HepG2 (cell line): Measurements from ENCODE around the gene BRD2. TPM values are rescaled to one million over a fixed set of nuclear protein-coding genes. Genes with fewer than 3 reads are reported as not detected.
A peak's percentile ranks its signal among the peaks of the same experiment; 100 is the strongest.

Experiments
- ATAC-seq: fragments of 200-7000 bp; cut with Tn5 transposase; 3 replicates; pipeline ENCODE4 v1.9.1; 2020; ENCODE audit warnings: mild to moderate bottlenecking, moderate library complexity
- BruUV-seq: library from RNA; stranded (reverse); fragments of 400-500 nt; replicated peaks from 2 replicates; lab custom pipeline; 2021; lab: Mats Ljungman, UMichigan
- CTCF ChIA-PET: fragments of 300-600 bp; formaldehyde crosslinking; extraction: SDS; loops from one replicate; lab custom pipeline; 2021; ENCODE audit warnings: low total read pairs, inconsistent platforms, low intra/inter-chr PET ratio; lab: Yijun Ruan, JAX
- POLR2A ChIA-PET: fragments of 350-600 bp; sonication (Branson Sonifier 250); formaldehyde crosslinking; loops from one replicate; lab custom pipeline; 2020; ENCODE audit warnings: antibody characterized with exemption, inconsistent platforms; lab: Yijun Ruan, JAX
- DNase-seq: peaks from one replicate; pipeline ENCODE4 v3.0.0-alpha.2; 2015; ENCODE audit warnings: low spot score
- FAIRE-seq: peaks from 3 replicates; lab custom pipeline; 2011; peaks lifted over from hg19 to GRCh38; lab: Jason Lieb, UNC
- H2AFZ ChIP-seq: one replicate; pipeline ENCODE4 v1.6.1; 2011; ENCODE audit warnings: low read length, inconsistent platforms
- H3K27ac ChIP-seq: fragments of 300-600 bp; 3 replicates; pipeline ENCODE4 v1.8.0; 2011; ENCODE audit warnings: mixed run types, mild to moderate bottlenecking, mixed read lengths, low read length, inconsistent platforms; ENCODE audit not compliant: insufficient read depth; ENCODE audit errors: extremely low read length
- H3K27me3 ChIP-seq, 2 experiments: fragments of 200-600 bp in 1 of 2; 2 replicates in 1 of 2; 3 replicates in 1 of 2; pipeline versions ENCODE4 v1.6.0 to v1.8.0; 2011; ENCODE audit warnings: low read length in 2 of 2, mild to moderate bottlenecking in 2 of 2, moderate library complexity in 2 of 2, inconsistent platforms in 1 of 2; ENCODE audit not compliant: insufficient read depth in 2 of 2, control insufficient read depth in 1 of 2
- H3K36me3 ChIP-seq, 2 experiments: fragments of 200-600 bp in 1 of 2; replicated peaks in 1 of 2; 2 replicates in 1 of 2; 3 replicates in 1 of 2; pipeline versions ENCODE4 v1.5.1 to v1.8.0; 2011; ENCODE audit warnings: low read length in 2 of 2, inconsistent platforms in 1 of 2; ENCODE audit not compliant: insufficient read depth in 2 of 2, control insufficient read depth in 1 of 2
- H3K4me1 ChIP-seq: 2 replicates; pipeline ENCODE4 v1.5.1; 2012; ENCODE audit warnings: low read length, inconsistent platforms; ENCODE audit not compliant: insufficient read depth
- H3K4me2 ChIP-seq: 2 replicates; pipeline ENCODE4 v1.6.0; 2011; ENCODE audit warnings: low read depth, low read length, inconsistent platforms
- H3K4me3 ChIP-seq, 3 experiments: fragments of 200-600 bp in 1 of 3; sonication (generic), shearing (Covaris generic) in 1 of 3; replicated peaks in 1 of 3; 2 replicates each; pipeline ENCODE4 v1.5.1; 2011 to 2016; ENCODE audit warnings: low read length in 3 of 3, inconsistent platforms in 2 of 3, low read depth in 2 of 3, mild to moderate bottlenecking in 2 of 3, control low read depth in 1 of 3, mixed read lengths in 1 of 3; ENCODE audit not compliant: insufficient read depth in 1 of 3
- H3K79me2 ChIP-seq: one replicate; pipeline ENCODE4 v1.6.1; 2011; ENCODE audit warnings: low read length, inconsistent platforms; ENCODE audit not compliant: insufficient read depth
- H3K9ac ChIP-seq: 2 replicates; pipeline ENCODE4 v1.6.0; 2011; ENCODE audit warnings: mild to moderate bottlenecking, low read depth, low read length, inconsistent platforms; ENCODE audit not compliant: insufficient read depth
- H3K9me3 ChIP-seq: 2 replicates; pipeline ENCODE4 v1.5.1; 2012; ENCODE audit warnings: mild to moderate bottlenecking, low read length
- H4K20me1 ChIP-seq: 2 replicates; pipeline ENCODE4 v1.6.0; 2011; ENCODE audit warnings: inconsistent platforms, mild to moderate bottlenecking, low read length, moderate library complexity; ENCODE audit not compliant: insufficient read depth
- AGO1 ChIP-seq: fragments of 200-400 bp; formaldehyde crosslinking; IDR thresholded peaks from 2 replicates; pipeline ENCODE4 v1.6.1; 2017; ENCODE audit warnings: mild to moderate bottlenecking, low read depth, low read length, moderate library complexity; ENCODE audit not compliant: poor library complexity, severe bottlenecking
- AGO2 ChIP-seq: fragments of 200-400 bp; formaldehyde crosslinking; optimal IDR thresholded peaks from 2 replicates; pipeline ENCODE3; 2017; ENCODE audit warnings: mild to moderate bottlenecking, low read depth, low read length, moderate library complexity
- AHR ChIP-seq: IDR thresholded peaks from 2 replicates; pipeline ENCODE4 v1.6.1; 2018; ENCODE audit warnings: missing genetic modification reagents, missing compliant biosample characterization
- CENPX ChIP-seq: sonication (generic); formaldehyde crosslinking; IDR thresholded peaks from 2 replicates; pipeline ENCODE4 v1.9.0; 2021; ENCODE audit warnings: mild to moderate bottlenecking, missing genetic modification reagents, moderate library complexity
- MIXL1 ChIP-seq: IDR thresholded peaks from 2 replicates; pipeline ENCODE4 v1.6.1; 2016
- NR2F2 ChIP-seq: IDR thresholded peaks from 2 replicates; pipeline ENCODE4 v1.6.1; 2012; ENCODE audit warnings: low read depth, inconsistent platforms, borderline replicate concordance
- RFXANK ChIP-seq: IDR thresholded peaks from 2 replicates; pipeline ENCODE4 v1.6.1; 2016
- RFXAP ChIP-seq: sonication (generic); formaldehyde crosslinking; IDR thresholded peaks from 2 replicates; pipeline ENCODE4 v1.4.0; 2020; ENCODE audit warnings: missing genetic modification reagents, borderline replicate concordance
- SIN3B ChIP-seq: fragments of 150-350 bp; IDR thresholded peaks from 2 replicates; pipeline ENCODE4 v1.6.1; 2014; ENCODE audit warnings: low read length
- SOX6 ChIP-seq, 2 experiments: fragments of 450-650 bp in 1 of 2; sonication (generic) in 1 of 2; formaldehyde crosslinking in 1 of 2; IDR thresholded peaks; 2 replicates each; pipeline versions ENCODE4 v1.4.0 to v1.6.1; 2017 to 2020; ENCODE audit warnings: antibody characterized with exemption in 1 of 2, mild to moderate bottlenecking in 1 of 2, missing genetic modification reagents in 1 of 2
- TBP ChIP-seq: sonication (generic); formaldehyde crosslinking; IDR thresholded peaks from 2 replicates; pipeline ENCODE4 v1.5.0; 2020; ENCODE audit warnings: missing genetic modification reagents
- ZFP37 ChIP-seq: sonication (generic); formaldehyde crosslinking; IDR thresholded peaks from 2 replicates; pipeline ENCODE4 v1.4.0; 2020; ENCODE audit warnings: missing genetic modification reagents, borderline replicate concordance
- ZNF383 ChIP-seq: sonication (generic); formaldehyde crosslinking; IDR thresholded peaks from 2 replicates; pipeline ENCODE4 v1.4.0; 2020; ENCODE audit warnings: missing genetic modification reagents, mild to moderate bottlenecking, borderline replicate concordance
- ZNF567 ChIP-seq: sonication (generic); formaldehyde crosslinking; IDR thresholded peaks from 2 replicates; pipeline ENCODE4 v1.8.1; 2023; ENCODE audit warnings: mild to moderate bottlenecking, missing genetic modification reagents, borderline replicate concordance
- ZNF724P ChIP-seq: sonication (generic); formaldehyde crosslinking; IDR thresholded peaks from 2 replicates; pipeline ENCODE4 v1.8.0; 2022; ENCODE audit warnings: missing genetic modification reagents, borderline replicate concordance
- WGBS: methylation state at CpG from one replicate; pipeline ENCODE4 v1.1.6; 2017; ENCODE audit warnings: low lambda C conversion rate; 5-methylcytosine and 5-hydroxymethylcytosine counted together
- in situ Hi-C: cut with HindIII; loops from 2 replicates; pipeline ENCODE4 v1.10.0; 2017; ENCODE audit warnings: low pct_unique_long_range_greater_than_20kb; ENCODE audit not compliant: extremely low pct_ligation_motif_present
- intact Hi-C: fragments of 100-400 bp; cut with micrococcal nuclease; formaldehyde crosslinking; loops from one replicate; pipeline ENCODE4 v1.10.0; 2022; ENCODE audit not compliant: unreplicated experiment
- polyA plus RNA-seq, 8 experiments: library from polyadenylated mRNA; depleted of rRNA in 3 of 8; stranded (reverse) in 7 of 8; unstranded in 1 of 8; fragments of >200 nt; fragmentation: Illumina TruSeq in 4 of 8; extraction: Trizol in 4 of 8; gene quantifications; 2 replicates each; pipeline versions ENCODE4 v1.2.1 to v1.2.3, GENCODE V29; 2011 to 2016; ENCODE audit warnings: low read depth in 4 of 8, missing spikeins in 1 of 8, mixed read lengths in 1 of 8; ENCODE audit not compliant: insufficient read depth in 1 of 8
- total RNA-seq, 5 experiments: library from RNA; depleted of rRNA; stranded (reverse); fragments of >200 nt; fragmentation: Illumina TruSeq; extraction: Trizol; gene quantifications; 2 replicates each; pipeline ENCODE4 v1.2.3, GENCODE V29; 2016; ENCODE audit warnings: low read depth in 1 of 5
- TF ChIP-seq, protein P1 (sequence below): sonication (generic); formaldehyde crosslinking; IDR thresholded peaks from 2 replicates; pipeline ENCODE4 v1.4.0; 2020; ENCODE audit warnings: mild to moderate bottlenecking, missing genetic modification reagents

The BRD2 gene
- total and polyA plus RNA-seq, 2 of the 13 experiments (the other 11 are each of a cell fraction or from before 2014, with no cell fraction given) = 143 to 202 TPM

DNA sequence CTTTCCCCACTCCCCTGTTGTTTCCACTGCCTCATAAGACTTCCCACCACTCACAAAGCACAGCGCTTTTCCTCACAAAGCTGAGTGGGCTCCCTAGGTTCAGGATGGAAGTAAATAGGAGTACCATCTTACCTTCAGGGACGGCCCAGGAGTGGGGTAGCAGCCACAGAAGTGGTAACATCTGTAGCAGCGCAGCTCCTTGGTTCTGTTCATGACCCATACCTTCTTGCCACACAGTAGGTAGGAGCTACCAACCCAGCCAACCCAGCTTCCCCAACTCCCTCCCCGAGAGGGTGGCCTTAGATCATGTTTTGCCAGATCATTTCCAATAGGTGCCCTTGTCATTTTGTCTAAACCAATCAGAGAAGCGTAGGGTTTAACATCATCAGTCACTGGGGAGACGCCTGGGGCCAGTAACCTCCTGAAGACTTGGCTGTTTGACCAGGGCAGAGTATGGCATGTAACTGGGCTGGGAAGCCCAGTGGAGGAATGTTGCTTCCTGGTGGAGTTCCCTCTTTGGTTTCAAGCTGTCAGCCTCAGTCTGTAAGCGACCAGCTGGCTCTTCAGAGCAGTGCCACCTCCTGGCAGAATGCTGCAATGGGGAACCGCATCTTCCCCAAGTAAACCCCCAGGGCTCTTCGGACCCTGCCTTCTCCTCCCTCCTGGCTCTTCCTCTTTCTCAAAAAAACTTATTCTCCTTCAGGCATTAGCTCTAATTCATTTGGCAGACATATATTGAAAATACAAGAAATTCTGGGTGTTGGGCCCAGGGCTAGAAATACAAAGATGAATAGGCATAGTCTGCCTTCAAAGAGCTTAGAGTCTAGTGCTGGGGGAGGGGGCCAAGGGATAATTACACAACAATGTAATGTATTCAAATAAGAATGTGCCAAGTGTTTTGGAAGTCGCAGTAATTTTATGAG is 15.3 kb upstream of the BRD2 start, which contains the start of gene HLA-DMA (continued):
- TF ChIP-seq CENPX (CRISPR knock-in tag) (no peak), RFXANK (CRISPR knock-in tag) (peak; percentile 99)

DNA sequence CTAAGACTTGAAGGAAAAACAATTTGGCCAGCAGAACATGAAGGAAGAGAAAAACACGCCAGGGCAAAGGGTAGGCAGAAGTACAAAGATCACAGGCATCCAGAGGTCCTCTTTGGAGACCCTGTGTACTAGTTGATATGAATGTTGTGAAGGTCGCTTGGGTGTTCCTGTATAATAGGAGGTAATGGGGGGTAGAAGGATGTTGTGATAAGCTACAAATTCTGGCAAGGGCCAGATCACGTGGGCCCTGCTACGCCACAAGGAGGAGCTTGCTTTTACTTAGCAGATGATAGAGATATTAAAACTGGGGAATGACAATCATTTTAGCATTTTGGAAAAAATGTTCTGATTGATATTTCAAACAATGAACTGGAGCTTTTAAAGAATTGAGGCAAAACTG is 14.6 kb upstream of the BRD2 start:
- Histone ChIP-seq H3K4me2 (no peak overlapping the region; the same call in 1 of the 2 replicates), H2AFZ (no peak overlapping the region), H3K4me3 (no peak overlapping the region), H3K36me3 (no peaks in the 10 kb centered on the region), H3K9me3 (no peaks in the 10 kb centered on the region), H3K9ac (no peak overlapping the region), H3K79me2 (no peaks in the 10 kb centered on the region), H3K27me3 (peaks cover 1 to 13% of the 10 kb centered on the region in 2 experiments; a peak in 2 of 5 replicates), H4K20me1 (no peaks in the 10 kb centered on the region), H3K27ac (no peak overlapping the region), H3K4me1 (peaks cover 12% of the 10 kb centered on the region)
- POLR2A ChIA-PET = interaction anchor here (1.0 to 8.9 kb wide), 8 partner anchors 12 to 255 kb away, joined by 3 to 202 read pairs (median 4); partner anchors contain the start of genes BRD2, RING1 and TAP2
- DNase-seq (no peak), ATAC-seq (no peak), FAIRE-seq (no peak)
- no TSS peak for BruUV-seq
- in situ Hi-C loops (loop anchor here (25.0 kb wide), 1 partner anchor 1041 kb away; the partner anchor contains the start of gene ZBTB12), intact Hi-C loops (loop anchor here (1.0 kb wide), 1 partner anchor 115 kb away; the partner anchor contains the start of gene TAP2)
- CTCF ChIA-PET = interaction anchor here (1.3 to 1.8 kb wide), 3 partner anchors 20 to 68 kb away, joined by 3 to 14 read pairs (median 5); no protein-coding TSS in a partner anchor
- WGBS = 26% methylated on average over 4 of the region's 4 CpGs
- TF ChIP-seq AHR = no peak
- no peak for TF ChIP-seq SOX6 (IDR thresholded peaks at IDR 0.05)
- TF ChIP-seq SOX6 (CRISPR knock-in tag; IDR thresholded peaks at IDR 0.05) = no peak
- TF ChIP-seq ZNF383 = no peak
- TF ChIP-seq SIN3B = no peak
- TF ChIP-seq ZNF567 (CRISPR knock-in tag) = no peak
- no peak for TF ChIP-seq RFXAP (CRISPR knock-in tag)
- no peak for TF ChIP-seq TBP (CRISPR knock-in tag)
- no peak for TF ChIP-seq AGO2
- TF ChIP-seq ZFP37 = no peak
- no peak for TF ChIP-seq NR2F2
- TF ChIP-seq MIXL1 (CRISPR knock-in tag) = no peak
- TF ChIP-seq ZNF724P = no peak
- TF ChIP-seq, protein P1, sequence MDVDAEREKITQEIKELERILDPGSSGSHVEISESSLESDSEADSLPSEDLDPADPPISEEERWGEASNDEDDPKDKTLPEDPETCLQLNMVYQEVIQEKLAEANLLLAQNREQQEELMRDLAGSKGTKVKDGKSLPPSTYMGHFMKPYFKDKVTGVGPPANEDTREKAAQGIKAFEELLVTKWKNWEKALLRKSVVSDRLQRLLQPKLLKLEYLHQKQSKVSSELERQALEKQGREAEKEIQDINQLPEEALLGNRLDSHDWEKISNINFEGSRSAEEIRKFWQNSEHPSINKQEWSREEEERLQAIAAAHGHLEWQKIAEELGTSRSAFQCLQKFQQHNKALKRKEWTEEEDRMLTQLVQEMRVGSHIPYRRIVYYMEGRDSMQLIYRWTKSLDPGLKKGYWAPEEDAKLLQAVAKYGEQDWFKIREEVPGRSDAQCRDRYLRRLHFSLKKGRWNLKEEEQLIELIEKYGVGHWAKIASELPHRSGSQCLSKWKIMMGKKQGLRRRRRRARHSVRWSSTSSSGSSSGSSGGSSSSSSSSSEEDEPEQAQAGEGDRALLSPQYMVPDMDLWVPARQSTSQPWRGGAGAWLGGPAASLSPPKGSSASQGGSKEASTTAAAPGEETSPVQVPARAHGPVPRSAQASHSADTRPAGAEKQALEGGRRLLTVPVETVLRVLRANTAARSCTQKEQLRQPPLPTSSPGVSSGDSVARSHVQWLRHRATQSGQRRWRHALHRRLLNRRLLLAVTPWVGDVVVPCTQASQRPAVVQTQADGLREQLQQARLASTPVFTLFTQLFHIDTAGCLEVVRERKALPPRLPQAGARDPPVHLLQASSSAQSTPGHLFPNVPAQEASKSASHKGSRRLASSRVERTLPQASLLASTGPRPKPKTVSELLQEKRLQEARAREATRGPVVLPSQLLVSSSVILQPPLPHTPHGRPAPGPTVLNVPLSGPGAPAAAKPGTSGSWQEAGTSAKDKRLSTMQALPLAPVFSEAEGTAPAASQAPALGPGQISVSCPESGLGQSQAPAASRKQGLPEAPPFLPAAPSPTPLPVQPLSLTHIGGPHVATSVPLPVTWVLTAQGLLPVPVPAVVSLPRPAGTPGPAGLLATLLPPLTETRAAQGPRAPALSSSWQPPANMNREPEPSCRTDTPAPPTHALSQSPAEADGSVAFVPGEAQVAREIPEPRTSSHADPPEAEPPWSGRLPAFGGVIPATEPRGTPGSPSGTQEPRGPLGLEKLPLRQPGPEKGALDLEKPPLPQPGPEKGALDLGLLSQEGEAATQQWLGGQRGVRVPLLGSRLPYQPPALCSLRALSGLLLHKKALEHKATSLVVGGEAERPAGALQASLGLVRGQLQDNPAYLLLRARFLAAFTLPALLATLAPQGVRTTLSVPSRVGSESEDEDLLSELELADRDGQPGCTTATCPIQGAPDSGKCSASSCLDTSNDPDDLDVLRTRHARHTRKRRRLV (CRISPR knock-in tag) = no peak
- no peak for TF ChIP-seq AGO1
